ENCODE measurements around the gene MYH8.

Gene MYH8

GRCh38 chr17:10429421-10430045, 7.8 kb upstream of the MYH8 start:
- no peak for DNase-seq (ENCODE audit: low spot score)
- no peak for ATAC-seq (ENCODE audit: low read depth)
- H3K9me3 ChIP-seq (ENCODE audit: severe bottlenecking), result no peaks in the 10 kb centered on the region
- no peak overlapping the region for H3K4me3 ChIP-seq (ENCODE audit: severe bottlenecking)
- H3K27ac ChIP-seq (ENCODE audit: poor library complexity, severe bottlenecking), result no peak overlapping the region
- H3K4me1 ChIP-seq (ENCODE audit: insufficient read depth, poor library complexity, severe bottlenecking), result no peaks in the 10 kb centered on the region
- H3K27me3 ChIP-seq (ENCODE audit: insufficient read depth, poor library complexity, severe bottlenecking), result peaks cover 22% of the 10 kb centered on the region
- TF ChIP-seq, protein P1, sequence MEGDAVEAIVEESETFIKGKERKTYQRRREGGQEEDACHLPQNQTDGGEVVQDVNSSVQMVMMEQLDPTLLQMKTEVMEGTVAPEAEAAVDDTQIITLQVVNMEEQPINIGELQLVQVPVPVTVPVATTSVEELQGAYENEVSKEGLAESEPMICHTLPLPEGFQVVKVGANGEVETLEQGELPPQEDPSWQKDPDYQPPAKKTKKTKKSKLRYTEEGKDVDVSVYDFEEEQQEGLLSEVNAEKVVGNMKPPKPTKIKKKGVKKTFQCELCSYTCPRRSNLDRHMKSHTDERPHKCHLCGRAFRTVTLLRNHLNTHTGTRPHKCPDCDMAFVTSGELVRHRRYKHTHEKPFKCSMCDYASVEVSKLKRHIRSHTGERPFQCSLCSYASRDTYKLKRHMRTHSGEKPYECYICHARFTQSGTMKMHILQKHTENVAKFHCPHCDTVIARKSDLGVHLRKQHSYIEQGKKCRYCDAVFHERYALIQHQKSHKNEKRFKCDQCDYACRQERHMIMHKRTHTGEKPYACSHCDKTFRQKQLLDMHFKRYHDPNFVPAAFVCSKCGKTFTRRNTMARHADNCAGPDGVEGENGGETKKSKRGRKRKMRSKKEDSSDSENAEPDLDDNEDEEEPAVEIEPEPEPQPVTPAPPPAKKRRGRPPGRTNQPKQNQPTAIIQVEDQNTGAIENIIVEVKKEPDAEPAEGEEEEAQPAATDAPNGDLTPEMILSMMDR (IDR thresholded peaks at IDR 0.05; ENCODE audit: poor library complexity, severe bottlenecking), result no peak
- H3K36me3 ChIP-seq (ENCODE audit: low read depth), result no peaks in the 10 kb centered on the region

GRCh38 chr17:10428781-10429180, 7.0 kb upstream of the MYH8 start:
- DNase-seq (ENCODE audit: low spot score) (no peak), ATAC-seq (ENCODE audit: low read depth) (no peak)
- Histone ChIP-seq H3K27ac (ENCODE audit: poor library complexity, severe bottlenecking) (no peak overlapping the region), H3K36me3 (ENCODE audit: low read depth) (no peaks in the 10 kb centered on the region), H3K27me3 (ENCODE audit: insufficient read depth, poor library complexity, severe bottlenecking) (peaks cover 22% of the 10 kb centered on the region), H3K4me1 (ENCODE audit: insufficient read depth, poor library complexity, severe bottlenecking) (no peaks in the 10 kb centered on the region), H3K4me3 (ENCODE audit: severe bottlenecking) (no peak overlapping the region), H3K9me3 (ENCODE audit: severe bottlenecking) (no peaks in the 10 kb centered on the region)
- TF ChIP-seq, protein P1 (IDR thresholded peaks at IDR 0.05; ENCODE audit: poor library complexity, severe bottlenecking), result no peak

GRCh38 chr17:10421211-10421610, 539 bp downstream of the MYH8 start:
- no peak for DNase-seq (ENCODE audit: low spot score)
- H3K4me1 ChIP-seq (ENCODE audit: insufficient read depth, poor library complexity, severe bottlenecking), result no peaks in the 10 kb centered on the region
- no peak overlapping the region for H3K4me3 ChIP-seq (ENCODE audit: severe bottlenecking)
- H3K27ac ChIP-seq (ENCODE audit: poor library complexity, severe bottlenecking), result no peak overlapping the region
- H3K36me3 ChIP-seq (ENCODE audit: low read depth), result no peaks in the 10 kb centered on the region
- peaks cover 20% of the 10 kb centered on the region for H3K27me3 ChIP-seq (ENCODE audit: insufficient read depth, poor library complexity, severe bottlenecking)
- no peak for ATAC-seq (ENCODE audit: low read depth)
- H3K9me3 ChIP-seq (ENCODE audit: severe bottlenecking), result no peaks in the 10 kb centered on the region
- TF ChIP-seq, protein P1 (IDR thresholded peaks at IDR 0.05; ENCODE audit: poor library complexity, severe bottlenecking), result no peak

- Histone ChIP-seq H3K27me3 (ENCODE audit: insufficient read depth, poor library complexity, severe bottlenecking) (peaks cover 19% of the 10 kb centered on the region), H3K36me3 (ENCODE audit: low read depth) (no peaks in the 10 kb centered on the region), H3K9me3 (ENCODE audit: severe bottlenecking) (no peaks in the 10 kb centered on the region), H3K4me1 (ENCODE audit: insufficient read depth, poor library complexity, severe bottlenecking) (no peaks in the 10 kb centered on the region), H3K27ac (ENCODE audit: poor library complexity, severe bottlenecking) (no peak overlapping the region), H3K4me3 (ENCODE audit: severe bottlenecking) (no peak overlapping the region)
- TF ChIP-seq, protein P1 (IDR thresholded peaks at IDR 0.05; ENCODE audit: poor library complexity, severe bottlenecking), result no peak
- ATAC-seq (ENCODE audit: low read depth) (no peak), DNase-seq (ENCODE audit: low spot score) (no peak)
Observed at GRCh38 chr17:10420811-10421210, 939 bp downstream of the MYH8 start.

- Histone ChIP-seq H3K4me3 (ENCODE audit: severe bottlenecking) (no peak overlapping the region), H3K4me1 (ENCODE audit: insufficient read depth, poor library complexity, severe bottlenecking) (no peaks in the 10 kb centered on the region), H3K36me3 (ENCODE audit: low read depth) (no peaks in the 10 kb centered on the region), H3K9me3 (ENCODE audit: severe bottlenecking) (no peaks in the 10 kb centered on the region), H3K27me3 (ENCODE audit: insufficient read depth, poor library complexity, severe bottlenecking) (peaks cover 10% of the 10 kb centered on the region), H3K27ac (ENCODE audit: poor library complexity, severe bottlenecking) (no peak overlapping the region)
- DNase-seq (ENCODE audit: low spot score) (no peak), ATAC-seq (ENCODE audit: low read depth) (no peak)
- TF ChIP-seq, protein P1 (IDR thresholded peaks at IDR 0.05; ENCODE audit: poor library complexity, severe bottlenecking), result no peak
Observed at GRCh38 chr17:10417431-10417830, 4.3 kb downstream of the MYH8 start.
